Measurements from ENCODE around the gene DMRT3. TPM values are rescaled to one million over a fixed set of nuclear protein-coding genes. Genes with fewer than 3 reads are reported as not detected.

The DMRT3 gene
- total and polyA plus RNA-seq, 2 of the 8 experiments (the other 6 are each of a cell fraction or from before 2014, with no cell fraction given), result not detected

DNA sequence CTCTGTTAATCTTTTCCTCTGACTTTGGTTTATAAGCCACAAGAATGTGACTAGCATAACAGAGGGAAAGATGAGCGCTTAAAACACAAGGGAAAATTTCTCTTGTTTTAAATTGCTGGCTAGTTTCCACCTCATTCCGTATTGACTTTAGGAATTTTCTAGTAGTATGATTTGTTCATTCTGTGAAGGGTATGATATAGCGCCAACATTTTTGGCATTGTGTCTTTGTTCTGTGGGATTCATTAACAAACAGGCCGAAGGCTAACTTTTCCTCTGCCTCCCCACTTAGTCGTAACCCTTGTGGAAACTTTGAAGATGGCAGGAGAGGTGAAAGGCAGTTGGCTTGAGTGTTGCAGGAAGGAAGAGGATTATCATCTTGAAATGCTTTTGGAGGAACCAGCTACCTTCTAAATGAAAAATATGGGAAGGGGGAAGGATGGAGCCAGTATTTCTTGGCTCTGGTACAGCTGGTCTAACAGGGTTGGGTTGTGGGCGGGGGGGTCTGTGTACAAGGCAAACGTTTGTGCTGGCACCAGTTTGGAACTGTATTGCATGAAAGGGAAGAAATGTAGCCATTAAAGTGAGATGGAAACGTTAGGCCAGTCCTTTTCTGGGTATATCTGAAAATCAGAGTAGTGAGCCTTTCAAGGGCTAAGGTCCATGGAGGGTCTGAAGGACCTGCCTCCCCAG, 52.2 kb downstream of the DMRT3 start (continued):
- TF ChIP-seq, protein P1, sequence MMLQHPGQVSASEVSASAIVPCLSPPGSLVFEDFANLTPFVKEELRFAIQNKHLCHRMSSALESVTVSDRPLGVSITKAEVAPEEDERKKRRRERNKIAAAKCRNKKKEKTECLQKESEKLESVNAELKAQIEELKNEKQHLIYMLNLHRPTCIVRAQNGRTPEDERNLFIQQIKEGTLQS (IDR thresholded peaks at IDR 0.05; ENCODE audit: insufficient read depth, low read depth, low read length), result no peak
- TF ChIP-seq BCL11A (IDR thresholded peaks at IDR 0.05; ENCODE audit: low read depth in 2 of 2, low read length in 2 of 2) (no peak), EP300 (IDR thresholded peaks at IDR 0.05; ENCODE audit: borderline replicate concordance in 1 of 2, low read depth in 2 of 2, low read length in 2 of 2) (no peak), KDM5A (IDR thresholded peaks at IDR 0.05; ENCODE audit: low read length) (no peak), POLR2AphosphoS5 (IDR thresholded peaks at IDR 0.05; ENCODE audit: low read depth, low read length) (no peak), BRCA1 (IDR thresholded peaks at IDR 0.05; ENCODE audit: low read depth, low read length) (no peak), PHF8 (conservative IDR thresholded peaks at IDR 0.05; ENCODE audit: low read depth, low read length) (no peak), ZNF274 (IDR thresholded peaks at IDR 0.05; ENCODE audit: borderline replicate concordance, extremely low read depth, low read length) (no peak)
